ENCODE data around the gene BPTF.

DNA sequence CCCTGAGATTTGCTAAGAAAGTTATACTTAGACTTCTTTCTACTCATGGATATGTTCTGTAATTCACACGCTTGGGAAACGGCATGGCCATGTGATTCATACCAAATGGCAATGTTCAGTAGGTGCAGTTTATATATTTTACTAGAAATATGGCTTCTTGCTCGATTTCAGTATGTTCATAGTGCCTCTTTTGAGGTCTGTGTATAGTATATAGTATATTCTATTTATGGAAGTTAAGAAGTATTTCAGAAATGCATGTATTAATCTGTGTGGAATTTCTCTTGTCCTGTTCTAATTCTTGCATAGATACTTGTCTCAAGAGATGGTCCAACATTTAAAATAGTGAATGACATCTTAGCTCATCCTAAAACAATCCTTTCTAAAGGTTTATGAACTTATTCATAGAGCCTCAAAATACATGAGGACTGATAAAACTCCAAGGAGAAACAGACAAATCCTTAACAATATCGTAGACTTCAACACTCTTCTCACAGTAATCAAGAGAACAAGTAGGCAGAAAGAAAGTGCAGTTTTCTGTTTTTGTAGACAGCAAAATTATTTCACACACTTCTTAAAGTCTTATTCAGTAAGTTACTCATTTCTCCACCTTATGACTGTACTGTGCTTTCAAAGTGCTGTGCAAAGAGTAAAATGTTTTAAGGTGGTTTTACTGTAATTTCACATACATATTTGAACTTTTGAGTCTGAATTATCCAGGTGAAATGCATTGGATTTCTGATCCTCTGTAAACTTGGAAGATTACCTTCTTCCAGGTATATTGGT, 11.1 kb downstream of the BPTF start:
- TF ChIP-seq, protein P1, sequence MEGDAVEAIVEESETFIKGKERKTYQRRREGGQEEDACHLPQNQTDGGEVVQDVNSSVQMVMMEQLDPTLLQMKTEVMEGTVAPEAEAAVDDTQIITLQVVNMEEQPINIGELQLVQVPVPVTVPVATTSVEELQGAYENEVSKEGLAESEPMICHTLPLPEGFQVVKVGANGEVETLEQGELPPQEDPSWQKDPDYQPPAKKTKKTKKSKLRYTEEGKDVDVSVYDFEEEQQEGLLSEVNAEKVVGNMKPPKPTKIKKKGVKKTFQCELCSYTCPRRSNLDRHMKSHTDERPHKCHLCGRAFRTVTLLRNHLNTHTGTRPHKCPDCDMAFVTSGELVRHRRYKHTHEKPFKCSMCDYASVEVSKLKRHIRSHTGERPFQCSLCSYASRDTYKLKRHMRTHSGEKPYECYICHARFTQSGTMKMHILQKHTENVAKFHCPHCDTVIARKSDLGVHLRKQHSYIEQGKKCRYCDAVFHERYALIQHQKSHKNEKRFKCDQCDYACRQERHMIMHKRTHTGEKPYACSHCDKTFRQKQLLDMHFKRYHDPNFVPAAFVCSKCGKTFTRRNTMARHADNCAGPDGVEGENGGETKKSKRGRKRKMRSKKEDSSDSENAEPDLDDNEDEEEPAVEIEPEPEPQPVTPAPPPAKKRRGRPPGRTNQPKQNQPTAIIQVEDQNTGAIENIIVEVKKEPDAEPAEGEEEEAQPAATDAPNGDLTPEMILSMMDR (IDR thresholded peaks at IDR 0.05): no peak
- no peak for TF ChIP-seq EZH2 (IDR thresholded peaks at IDR 0.05; ENCODE audit: borderline replicate concordance, insufficient read depth, low read depth, low read length, poor library complexity, severe bottlenecking)

Measured in B cell (primary cell).